Limb (tissue), 2 donors: Measurements from ENCODE around the gene IFNK.

ENCODE experiments used
- DNase-seq, 2 donors: peaks; one replicate each; pipeline ENCODE4 v3.0.0-alpha.2; 2016; ENCODE audit errors: extremely low spot score in 2 of 2

Gene IFNK

DNA sequence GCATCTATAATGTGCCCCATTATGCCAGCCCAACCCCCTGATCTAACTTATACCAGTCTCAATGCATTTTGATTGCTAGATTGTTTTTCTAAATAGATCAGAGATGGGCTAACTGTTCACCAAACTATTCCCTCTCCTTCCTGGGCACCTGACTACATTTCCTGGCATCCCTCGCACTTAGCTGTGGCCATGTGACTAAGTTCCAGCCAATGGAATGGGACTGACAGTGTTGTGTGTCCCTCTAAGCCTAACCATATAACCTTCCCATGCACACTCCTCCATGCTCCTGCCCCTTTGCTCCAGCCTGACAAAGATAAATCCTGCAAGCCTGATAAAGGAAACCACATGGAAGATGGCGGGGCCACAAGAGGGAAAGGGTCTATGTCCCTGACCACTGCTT lies 12.3 kb upstream of the IFNK start:
- no peak for DNase-seq

DNA sequence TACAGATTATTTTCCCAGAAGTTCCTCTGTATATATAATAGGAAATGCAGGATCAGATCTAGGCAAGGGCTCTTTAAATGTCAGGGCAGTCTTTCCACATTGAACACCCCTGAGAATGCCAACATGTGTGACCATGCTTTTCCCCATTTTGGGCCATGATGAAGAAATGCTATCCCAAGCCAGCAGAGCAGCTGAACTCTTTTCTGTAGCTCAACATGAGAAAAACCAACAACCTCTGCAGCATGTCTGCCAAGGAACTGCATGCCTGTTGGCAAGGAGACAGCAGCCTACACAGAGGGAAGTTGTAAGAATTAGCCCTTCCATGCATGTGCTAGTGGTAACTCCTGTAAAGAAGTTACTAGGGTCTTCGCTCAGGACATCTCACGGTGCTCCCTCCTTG lies 9.5 kb upstream of the IFNK start:
- DNase-seq = peak; percentile 46 to 51

DNA sequence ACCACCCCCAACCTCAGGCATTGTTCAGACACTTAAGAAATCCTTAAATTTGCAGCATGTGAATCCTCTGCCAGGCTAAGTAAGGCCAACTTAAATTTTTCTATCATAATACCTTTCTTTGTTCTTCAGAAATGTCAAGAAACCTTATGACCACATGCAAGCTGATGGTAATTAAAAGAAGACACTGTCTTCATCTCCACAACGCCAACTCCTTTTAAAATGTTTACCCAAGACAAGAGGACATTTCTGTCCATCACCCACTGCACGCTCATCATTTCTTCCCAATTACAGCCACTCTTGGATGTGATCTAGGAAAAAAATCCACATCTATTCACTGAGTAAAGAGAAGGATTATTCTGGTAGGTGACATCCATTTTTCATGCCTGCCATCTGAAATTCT lies 6.1 kb upstream of the IFNK start:
- no peak for DNase-seq

DNA sequence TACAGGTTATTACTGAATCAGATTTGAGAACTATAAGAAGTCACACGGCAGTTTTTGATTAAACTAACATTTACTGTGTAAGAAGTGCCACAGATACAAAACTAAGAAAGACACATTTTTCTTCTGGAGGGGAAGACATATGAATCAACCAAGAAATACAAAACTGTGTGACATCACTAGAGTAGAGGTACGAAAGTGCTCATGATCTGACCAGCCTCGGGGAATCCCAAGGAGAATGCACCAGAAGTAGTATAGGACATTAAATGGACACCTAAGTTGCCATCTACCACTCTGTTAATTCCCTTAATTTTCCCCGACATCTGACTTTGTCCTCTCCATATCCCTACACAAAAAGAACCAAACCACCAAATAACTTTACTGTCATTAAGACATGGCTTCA lies 5.3 kb upstream of the IFNK start:
- DNase-seq = no peak

DNA sequence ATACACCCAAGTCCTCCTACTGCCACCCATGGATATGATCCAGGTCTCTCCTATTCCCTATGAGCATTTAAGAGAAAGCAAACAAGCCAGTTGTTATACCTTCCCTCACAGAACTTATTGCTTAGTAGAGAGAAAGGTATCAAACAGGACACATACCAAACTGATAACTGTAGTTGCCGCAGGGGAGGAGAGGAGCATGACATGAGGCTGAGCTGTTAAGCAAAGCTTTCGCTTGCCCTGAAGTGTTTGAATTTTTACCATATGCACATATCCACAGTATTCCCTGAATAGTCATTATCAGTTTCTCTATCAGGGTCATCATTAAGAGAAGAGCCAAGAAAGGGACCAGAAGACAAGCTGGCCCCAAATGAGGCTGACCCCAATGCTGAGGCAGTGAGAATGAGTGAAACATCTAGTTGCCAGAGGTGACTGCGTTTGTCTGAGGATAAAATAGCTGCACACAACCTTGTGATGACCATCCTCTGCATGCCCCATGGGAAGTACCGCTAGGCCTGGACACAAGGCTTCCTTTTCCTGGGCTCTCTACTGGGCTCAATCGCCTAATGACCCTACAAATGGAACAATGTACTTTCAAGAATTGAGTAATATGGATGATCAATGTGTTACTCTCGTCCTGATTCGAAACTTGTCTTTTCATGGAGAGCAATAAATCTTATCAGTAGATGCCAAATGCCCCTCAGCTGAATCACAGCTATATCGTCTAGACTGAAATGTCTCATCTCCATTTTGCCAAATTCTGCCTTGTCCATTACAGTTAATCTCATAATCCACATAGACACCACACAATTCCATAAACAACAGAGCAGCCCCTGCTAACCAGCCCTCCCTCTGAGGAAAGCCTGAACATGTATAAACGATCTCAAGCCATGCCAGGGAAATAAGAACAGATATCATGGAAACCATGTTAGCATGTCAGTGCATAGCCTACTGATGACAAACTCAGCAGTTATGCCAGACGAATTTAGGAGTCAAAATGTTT lies 4.3 kb upstream of the IFNK start:
- no peak for DNase-seq

DNA sequence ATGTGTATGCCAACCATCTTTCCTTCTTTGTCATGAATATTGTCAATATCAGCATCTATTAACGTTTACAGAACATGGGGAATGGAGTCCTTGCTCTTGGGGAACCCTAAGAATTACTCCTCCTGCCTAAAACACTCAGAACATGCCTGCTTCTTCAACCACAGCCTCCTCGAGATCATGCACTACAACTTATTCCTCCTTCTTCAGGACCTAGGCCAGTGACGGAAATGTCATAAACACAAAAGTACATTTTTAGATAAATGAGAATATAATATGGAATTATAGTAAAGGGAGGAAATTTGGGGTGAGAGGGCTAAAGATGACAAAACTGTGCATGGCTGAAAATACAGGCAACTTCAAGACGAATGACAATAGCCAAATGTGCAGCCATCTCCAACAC lies 3.1 kb upstream of the IFNK start:
- DNase-seq = no peak

DNA sequence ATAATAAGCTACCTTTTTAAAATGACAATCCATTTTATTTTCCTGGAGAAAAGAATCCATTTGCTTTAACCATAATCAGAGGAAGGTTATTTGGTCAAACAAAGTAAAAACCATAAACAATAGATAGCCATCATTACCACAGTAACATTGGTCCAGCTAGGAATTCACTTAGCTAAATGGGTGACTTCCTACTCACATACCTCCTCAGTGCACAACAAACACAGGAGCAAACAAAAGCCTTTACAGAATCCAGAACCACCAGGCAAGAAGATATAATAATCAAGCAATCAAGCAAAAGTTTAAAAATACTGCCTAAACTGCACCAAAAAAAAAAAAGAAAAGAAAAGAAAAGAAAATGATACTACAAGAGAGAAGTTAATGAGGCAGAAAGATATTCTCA lies 949 bp upstream of the IFNK start:
- DNase-seq = no peak

DNA sequence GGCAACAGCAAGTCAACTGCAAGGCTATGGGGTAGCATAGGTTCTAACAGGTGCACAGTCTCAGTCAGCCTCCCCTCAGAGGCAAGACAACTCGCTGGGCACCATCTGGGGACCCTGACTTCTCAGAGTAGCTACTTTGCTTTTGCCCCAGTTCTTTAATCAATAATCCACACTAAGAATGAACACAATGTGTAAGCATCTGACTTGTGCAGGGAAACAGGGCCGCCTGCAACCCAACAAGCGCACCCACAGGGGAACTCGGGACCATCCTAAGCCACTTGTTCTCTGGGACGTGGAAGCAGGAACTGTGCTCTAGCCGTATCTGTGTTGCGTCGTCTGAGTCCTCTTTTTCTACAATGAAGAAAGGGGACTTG lies 3.6 kb downstream of the IFNK start:
- DNase-seq = no peak

DNA sequence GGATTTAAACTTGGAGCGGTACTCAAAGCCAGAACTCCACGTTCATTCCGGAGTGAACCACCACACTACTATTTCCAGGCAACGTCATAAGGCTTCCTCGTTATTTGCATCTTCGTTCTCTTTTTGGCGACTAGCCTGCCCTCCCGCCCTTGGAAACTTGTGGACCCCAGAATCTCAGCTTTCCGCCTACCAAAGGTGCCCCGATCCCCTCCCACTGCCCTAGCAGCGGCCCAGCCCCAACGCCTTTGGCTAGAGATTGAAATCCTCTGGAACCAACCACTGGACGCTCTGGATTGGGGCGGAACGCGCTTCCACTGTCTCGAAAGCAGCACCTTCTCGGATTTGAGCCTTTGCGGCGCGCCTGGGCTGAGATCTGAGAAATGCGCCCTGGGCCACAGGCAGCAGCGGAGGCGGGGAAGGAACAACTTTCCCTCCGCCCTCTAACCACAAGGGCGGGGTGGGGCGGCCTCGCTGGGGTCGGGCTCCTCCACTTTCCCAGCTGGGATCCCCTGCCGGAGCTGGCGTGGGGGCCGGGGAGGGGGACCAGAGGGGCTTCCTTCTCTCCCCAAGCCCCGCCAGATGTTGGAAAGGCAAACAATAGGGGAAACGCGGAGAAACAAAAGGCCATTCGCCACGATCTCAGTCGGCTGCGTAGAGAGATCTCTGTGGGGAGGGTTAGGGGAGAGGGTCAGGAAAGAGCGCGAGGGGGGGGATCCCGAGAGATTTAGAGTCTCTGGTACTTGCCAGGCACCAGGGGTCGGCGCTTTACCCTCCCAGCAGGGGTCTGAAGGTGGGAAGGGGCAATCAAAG lies 4.2 kb downstream of the IFNK start:
- DNase-seq = peak; percentile 66 to 85

DNA sequence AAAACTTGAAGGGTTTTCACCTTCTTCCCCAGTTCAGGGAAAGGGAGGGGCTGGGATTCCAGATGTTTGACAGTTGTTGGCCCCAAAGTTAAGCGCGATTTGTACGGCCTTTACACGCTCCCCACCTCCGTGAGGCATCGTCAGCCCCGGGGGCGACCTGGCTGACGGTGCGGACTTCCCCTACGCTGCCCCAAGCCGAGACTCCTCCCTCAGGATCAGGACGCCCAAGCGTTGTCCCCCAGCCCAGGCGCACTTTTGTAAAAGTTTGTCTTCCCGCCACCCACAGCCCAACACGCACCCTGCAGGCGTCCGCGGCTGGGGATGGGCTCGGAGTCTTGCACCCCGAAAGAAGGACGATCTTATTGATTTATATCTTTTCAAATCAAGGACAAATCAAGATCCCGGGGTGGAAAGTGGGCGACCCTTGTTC lies 4.8 kb downstream of the IFNK start:
- DNase-seq = peak; percentile 36 to 74

DNA sequence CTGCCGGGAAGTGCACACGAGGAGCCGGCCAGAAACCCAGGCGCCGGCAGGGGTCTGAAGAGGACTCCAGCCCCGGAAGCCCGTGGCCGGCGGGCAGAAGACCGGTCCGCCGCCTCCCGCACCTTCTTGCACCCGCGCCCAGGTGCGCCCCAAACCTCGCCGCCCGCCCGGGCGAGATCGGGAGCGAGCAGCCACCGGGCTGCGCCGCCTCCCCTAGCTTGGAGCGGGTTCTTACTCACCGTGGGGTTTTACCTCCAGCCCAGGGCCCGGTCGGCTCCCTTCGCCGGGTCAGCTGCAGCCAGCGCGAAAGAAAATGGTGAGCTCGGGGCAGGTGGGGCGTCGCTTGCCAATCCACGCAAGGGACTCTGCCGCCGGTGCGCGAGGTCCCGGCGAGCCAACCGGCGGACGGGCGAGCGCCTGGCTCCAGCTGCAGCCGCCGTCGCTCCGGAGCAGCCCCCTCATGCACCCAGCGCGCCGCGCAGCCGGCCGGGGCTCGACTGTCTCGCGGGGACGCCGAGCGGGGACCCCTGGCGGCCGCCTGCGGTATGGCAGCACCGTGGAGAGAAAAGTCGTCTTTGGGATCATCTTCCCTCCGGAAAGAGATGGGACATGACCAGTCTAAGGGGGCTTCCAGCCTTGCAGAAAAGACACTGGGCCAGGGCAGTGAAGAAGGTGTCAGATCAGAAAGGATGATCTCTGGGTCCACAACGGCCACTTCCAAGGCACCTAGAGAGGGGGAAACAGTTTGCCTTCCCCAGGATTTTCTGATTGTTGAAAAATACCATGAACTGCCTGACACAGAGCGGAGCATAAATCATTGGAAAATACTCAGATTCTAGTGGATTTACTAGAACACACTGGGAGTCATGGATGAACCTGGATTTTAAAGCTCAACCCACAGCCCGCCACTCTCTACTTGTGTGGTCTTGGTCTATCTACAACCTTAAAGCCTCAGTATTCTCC lies 5.5 kb downstream of the IFNK start, which contains the start of gene MOB3B:
Gene MOB3B, minus strand, starts transcription at position 499 of the 963 bp plus-strand sequence. CDS start 74,264 bp downstream, outside the sequence.
- DNase-seq = peak; percentile 82 to 93

DNA sequence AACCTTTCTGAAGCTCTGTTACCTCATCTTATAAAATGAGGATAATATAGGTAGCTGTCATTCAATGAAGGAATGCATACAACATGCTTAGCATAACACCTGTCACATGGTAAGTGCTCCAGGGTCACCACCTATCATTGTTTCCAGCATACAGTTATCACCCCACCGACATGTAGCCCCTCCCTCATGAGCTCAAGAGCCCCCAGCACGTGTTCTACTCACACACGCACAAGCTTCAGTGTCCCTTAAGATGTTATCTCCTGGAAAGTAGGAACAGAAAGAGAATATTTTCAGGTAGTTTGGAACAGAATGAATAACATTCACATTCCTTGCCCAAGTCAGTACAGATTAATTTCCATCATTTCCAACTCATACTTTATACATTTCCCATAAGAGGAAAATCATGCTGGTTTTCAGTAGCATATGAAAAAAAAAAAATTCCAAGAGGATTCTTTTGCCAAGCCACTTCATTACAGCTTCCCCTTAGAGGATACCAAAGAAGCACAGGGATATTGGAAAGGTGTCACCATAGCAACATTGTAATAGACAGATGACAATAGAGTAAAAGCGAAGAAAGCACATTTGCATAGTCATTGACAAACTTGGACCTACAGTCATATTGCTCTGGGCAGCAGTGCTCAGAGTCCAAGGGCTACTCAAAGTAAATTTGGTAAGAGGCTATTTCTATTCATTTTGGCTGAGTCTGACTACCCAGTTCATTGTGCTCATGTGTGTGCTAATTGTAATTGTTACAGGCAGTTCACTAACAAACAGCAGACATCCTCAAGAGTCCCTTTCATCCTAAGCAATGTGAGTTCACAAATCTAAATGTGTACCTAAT lies 7.0 kb downstream of the IFNK start:
- DNase-seq = no peak

DNA sequence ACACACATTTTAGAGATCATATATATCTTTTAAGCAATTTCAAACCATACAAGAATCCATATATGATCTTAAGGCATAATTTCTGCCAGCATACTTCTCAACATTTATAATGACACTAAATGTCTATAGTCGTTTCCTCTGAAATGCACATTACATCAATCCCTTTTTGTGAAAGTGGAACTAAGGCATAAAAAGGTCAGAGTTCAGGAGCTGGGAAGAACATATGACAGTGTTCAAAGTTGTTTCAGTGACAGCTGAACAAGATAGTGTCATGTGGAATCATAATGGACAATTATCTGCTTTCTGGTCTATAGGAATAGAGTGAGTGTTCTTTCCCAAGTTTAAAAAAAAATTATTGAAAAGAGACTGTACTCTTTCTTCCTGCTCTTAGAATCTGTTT lies 8.0 kb downstream of the IFNK start:
- no peak for DNase-seq

DNA sequence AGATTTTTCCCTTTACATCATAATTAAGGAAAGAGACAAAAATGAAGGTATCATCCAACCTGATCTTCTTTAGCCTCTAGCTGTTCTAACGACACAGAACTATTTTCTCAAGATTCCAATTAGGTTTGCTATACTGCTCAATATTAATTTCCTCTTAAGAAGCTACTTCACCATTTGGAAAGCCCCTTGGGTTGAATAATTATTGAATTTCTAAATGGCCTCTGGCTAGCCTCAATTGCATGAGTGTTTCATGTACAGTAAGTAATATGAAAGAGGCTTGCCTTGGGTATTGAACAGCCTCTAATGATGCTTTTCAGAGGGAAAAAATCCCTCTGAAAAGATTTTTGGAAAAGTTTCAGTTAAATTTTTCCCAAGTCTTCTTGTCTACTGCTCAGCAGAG lies 9.2 kb downstream of the IFNK start:
- no peak for DNase-seq

DNA sequence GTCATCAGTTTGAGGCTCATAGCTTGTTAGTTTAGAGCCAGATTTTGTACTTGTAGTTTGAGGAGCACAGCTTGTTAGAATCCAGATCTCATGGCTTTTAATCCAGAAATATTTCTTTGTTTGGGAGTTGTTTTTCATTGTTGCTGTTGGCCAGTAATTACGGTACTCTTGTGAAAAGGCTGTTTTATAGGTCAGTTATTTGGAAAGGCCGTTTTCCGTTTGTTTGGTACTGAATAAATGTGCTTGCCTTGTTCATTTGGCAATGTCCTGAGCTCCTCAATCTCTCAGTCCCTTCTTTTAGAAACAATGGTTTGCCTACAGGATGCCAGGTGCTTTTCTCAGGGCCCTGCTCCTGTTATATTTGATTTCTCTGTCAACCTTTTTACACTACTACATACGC lies 10.0 kb downstream of the IFNK start:
- no peak for DNase-seq

DNA sequence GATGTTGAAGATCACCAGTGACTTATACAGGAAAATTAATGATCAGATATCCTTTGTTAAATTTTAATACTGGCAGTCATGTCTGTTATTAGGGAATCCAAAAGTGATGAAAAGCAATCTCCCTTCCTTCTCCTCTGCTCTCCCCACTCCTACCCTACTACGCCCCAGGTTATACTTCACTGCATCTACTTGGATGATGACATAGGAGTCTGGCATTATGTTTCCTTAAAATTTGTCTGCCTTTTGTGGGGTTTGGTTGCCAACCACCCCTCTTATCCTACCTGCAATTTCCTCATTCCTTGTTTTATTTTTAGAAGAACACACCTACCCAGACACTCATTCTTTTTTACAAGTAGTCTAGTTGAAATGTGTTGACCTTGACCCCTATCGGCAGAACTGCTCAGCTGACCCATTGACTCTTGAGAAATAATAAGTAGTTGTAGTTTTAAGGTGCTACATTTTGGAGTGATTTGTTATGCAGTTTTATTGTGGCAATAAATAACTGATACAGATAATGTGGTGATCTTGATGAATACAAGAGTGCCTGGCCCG lies 10.6 kb downstream of the IFNK start:
- no peak for DNase-seq

DNA sequence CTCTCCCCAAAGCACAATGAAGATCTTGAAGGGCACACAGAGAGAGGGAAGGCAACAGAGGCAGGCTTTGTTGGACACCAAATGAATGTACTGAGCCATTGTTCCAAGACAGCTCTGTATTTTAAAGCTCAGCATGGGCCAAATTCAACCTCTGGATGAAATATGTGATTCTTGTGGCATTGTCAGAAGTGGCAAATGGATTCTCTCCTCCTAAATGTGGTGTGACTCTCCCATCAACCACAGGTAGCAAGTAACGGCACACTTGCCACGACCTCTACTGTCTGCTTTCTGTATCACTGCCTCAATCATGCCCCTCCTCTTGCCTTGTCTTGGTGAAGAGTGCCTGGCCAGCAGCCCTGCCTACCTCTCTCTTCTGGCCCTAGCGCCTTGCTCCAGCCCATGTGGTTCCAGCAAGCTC lies 11.6 kb downstream of the IFNK start:
- DNase-seq = no peak

DNA sequence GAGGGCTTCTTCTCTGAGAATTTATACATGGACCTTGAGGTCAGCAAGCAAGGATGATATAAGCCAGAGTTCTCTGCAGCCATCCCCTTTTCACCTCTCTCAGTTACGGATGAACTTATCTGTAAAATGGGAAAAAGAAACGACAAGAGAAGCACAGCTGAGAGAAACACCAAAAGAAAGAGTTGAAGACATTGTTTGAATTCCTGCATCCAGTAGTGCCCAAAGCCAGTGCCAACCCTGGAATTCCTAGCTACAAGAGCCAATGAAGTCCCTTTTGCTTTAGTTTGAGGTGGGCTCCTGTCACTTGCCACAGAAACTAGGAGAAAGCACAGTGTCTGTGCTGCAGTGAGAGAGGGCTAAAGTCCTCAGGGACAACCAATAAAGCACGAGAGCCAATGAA lies 12.1 kb downstream of the IFNK start:
- DNase-seq = no peak

DNA sequence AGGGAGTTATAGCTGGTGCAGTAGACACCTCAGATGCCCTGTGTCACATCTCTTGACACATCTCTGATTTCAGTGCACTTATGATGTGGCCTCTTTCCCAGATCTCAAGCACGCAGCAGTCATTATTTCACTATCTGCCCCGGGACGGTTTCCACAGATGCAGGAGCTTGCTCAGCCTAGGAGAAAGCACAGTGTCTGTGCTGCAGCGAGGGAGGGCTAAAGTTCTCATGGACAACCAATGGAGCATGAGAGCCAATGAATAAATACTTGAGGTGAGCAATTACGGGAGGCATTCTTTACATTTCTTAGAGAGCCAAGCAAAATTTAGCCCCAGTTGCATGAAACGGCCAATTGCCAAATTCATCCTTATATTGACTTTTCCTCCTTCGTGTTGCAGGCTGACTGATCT lies 12.9 kb downstream of the IFNK start:
- DNase-seq = no peak

DNA sequence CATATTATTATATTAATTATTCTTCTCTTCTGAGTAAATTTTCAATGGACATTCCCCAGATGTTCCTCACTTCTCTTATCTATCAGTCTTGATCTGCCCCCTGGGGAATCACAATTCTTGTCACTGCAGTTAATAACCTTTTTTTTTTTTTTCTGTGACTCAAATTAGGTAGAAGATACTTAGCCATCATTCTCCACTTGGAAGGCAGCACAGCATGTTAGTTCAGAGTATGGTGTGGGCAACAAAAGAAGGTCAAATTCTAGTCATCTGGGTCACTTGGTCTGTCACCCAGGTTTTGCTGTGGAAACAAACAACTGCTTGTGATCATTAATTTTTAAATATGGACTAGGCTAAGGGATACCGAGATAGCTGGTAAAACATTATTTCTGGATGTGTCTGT lies 13.7 kb downstream of the IFNK start:
- DNase-seq = no peak
